Prostate gland (tissue), 2 donors: Measurements from ENCODE around the gene PCNX1.

Source experiments
- POLR2A ChIP-seq: fragments of 450-650 bp; IDR thresholded peaks from one replicate; pipeline ENCODE4 v1.6.1; 2016; ENCODE audit warnings: antibody characterized with exemption, mild to moderate bottlenecking
- POLR2AphosphoS5 ChIP-seq: sonication (generic); formaldehyde crosslinking; IDR thresholded peaks from one replicate; pipeline ENCODE4 v1.6.1; 2017; ENCODE audit warnings: antibody characterized with exemption
- TF ChIP-seq, protein P1 (sequence below), 4 experiments: fragments of 200-600 bp in 2 of 4; fragments of 450-650 bp in 2 of 4; sonication (generic) in 2 of 4; IDR thresholded peaks; 1 replicate in 3 of 4; 2 replicates in 1 of 4; pipeline ENCODE4 v1.5.1; 2016 to 2019; ENCODE audit warnings: antibody characterized with exemption in 4 of 4, mild to moderate bottlenecking in 2 of 4, moderate library complexity in 2 of 4

DNA sequence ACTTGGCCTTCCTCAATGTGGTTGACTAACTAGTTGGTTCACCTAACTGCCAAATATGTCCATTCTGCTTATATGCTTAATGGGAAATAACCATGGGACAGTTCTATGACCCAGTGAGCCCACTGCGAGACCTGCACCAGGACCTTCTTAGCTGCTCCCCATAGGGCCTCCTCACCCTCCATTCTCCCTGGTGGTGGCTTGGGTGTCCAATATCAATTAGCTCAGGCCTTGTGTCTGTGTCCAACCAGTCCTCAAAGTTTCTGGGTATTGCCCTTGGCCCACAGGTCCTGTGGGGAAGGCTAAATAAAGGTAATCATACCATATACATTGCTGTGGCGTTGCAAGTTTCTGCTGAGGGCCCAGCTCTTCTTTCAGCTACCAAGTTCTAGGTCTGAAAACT is 228.2 kb downstream of the PCNX1 start:
- TF ChIP-seq POLR2A: no peak
- TF ChIP-seq, protein P1, sequence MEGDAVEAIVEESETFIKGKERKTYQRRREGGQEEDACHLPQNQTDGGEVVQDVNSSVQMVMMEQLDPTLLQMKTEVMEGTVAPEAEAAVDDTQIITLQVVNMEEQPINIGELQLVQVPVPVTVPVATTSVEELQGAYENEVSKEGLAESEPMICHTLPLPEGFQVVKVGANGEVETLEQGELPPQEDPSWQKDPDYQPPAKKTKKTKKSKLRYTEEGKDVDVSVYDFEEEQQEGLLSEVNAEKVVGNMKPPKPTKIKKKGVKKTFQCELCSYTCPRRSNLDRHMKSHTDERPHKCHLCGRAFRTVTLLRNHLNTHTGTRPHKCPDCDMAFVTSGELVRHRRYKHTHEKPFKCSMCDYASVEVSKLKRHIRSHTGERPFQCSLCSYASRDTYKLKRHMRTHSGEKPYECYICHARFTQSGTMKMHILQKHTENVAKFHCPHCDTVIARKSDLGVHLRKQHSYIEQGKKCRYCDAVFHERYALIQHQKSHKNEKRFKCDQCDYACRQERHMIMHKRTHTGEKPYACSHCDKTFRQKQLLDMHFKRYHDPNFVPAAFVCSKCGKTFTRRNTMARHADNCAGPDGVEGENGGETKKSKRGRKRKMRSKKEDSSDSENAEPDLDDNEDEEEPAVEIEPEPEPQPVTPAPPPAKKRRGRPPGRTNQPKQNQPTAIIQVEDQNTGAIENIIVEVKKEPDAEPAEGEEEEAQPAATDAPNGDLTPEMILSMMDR (IDR thresholded peaks at IDR 0.05): no peak
- no peak for TF ChIP-seq POLR2AphosphoS5
